HL-60 (cell line): ENCODE data around the gene FRS3.

Experiments used
- DNase-seq, 2 experiments: peaks; one replicate each; pipeline ENCODE4 v3.0.0-alpha.2; 2010 to 2020; ENCODE audit warnings: low read depth in 1 of 2, low spot score in 1 of 2
- H3K27ac ChIP-seq: fragments of 250-450 bp; sonication (Bioruptor Pico); replicated peaks from 2 replicates; pipeline ENCODE4 v1.5.1; 2020; ENCODE audit warnings: mild to moderate bottlenecking, moderate library complexity
- H3K27me3 ChIP-seq: fragments of 250-450 bp; sonication (Bioruptor Pico); 2 replicates; pipeline ENCODE4 v1.5.1; 2021; ENCODE audit warnings: mild to moderate bottlenecking, moderate library complexity; ENCODE audit not compliant: insufficient read depth, poor library complexity, severe bottlenecking
- H3K4me3 ChIP-seq: replicated peaks from 2 replicates; pipeline ENCODE4 v1.5.1; 2011; ENCODE audit warnings: mild to moderate bottlenecking, control low read depth, low read length; ENCODE audit not compliant: insufficient read depth
- GABPA ChIP-seq: IDR thresholded peaks from 2 replicates; pipeline ENCODE4 v1.6.1; 2012; ENCODE audit warnings: low read depth
- POLR2AphosphoS5 ChIP-seq: IDR thresholded peaks from 2 replicates; pipeline ENCODE4 v1.6.1; 2012; ENCODE audit warnings: low read depth
- SPI1 ChIP-seq: IDR thresholded peaks from 2 replicates; pipeline ENCODE4 v1.6.1; 2012; ENCODE audit warnings: low read depth, mild to moderate bottlenecking, borderline replicate concordance
- TF ChIP-seq, protein P1 (sequence below): IDR thresholded peaks from 2 replicates; pipeline ENCODE4 v1.6.1; 2012; ENCODE audit warnings: low read depth; ENCODE audit not compliant: insufficient replicate concordance
- TF ChIP-seq, protein P2 (sequence below): IDR thresholded peaks from one replicate; pipeline ENCODE4 v1.5.1; 2011; ENCODE audit warnings: low read length, control low read depth, inconsistent platforms; ENCODE audit not compliant: insufficient read depth

The FRS3 gene

DNA sequence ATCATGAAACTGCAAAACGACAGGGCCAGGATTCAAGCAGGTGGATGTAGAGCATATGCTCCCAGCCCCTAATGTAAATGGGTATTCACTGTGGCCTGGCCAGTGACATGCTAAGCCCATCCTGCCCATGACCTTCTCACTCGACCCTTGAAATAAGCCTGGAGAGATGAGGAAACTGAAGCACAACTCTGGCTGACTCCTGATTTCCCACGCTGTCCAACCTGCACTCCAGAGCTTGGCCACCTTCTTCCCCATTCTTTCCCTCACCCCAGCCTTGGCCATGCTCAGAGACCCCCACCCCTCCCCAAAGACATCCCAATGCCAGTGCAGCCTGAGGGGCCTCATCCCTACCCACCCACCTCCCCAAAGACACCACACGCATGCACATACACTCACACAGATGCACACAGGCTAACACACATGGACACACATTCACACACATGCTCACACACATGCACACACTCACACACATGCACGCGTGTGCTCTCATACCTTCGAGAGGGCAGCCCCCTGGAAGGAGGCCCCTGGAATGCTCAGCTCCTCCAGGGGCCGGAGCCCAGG lies 56.7 kb downstream of the FRS3 start:
- no peak for TF ChIP-seq POLR2AphosphoS5
- no peak for TF ChIP-seq SPI1
- TF ChIP-seq, protein P1, sequence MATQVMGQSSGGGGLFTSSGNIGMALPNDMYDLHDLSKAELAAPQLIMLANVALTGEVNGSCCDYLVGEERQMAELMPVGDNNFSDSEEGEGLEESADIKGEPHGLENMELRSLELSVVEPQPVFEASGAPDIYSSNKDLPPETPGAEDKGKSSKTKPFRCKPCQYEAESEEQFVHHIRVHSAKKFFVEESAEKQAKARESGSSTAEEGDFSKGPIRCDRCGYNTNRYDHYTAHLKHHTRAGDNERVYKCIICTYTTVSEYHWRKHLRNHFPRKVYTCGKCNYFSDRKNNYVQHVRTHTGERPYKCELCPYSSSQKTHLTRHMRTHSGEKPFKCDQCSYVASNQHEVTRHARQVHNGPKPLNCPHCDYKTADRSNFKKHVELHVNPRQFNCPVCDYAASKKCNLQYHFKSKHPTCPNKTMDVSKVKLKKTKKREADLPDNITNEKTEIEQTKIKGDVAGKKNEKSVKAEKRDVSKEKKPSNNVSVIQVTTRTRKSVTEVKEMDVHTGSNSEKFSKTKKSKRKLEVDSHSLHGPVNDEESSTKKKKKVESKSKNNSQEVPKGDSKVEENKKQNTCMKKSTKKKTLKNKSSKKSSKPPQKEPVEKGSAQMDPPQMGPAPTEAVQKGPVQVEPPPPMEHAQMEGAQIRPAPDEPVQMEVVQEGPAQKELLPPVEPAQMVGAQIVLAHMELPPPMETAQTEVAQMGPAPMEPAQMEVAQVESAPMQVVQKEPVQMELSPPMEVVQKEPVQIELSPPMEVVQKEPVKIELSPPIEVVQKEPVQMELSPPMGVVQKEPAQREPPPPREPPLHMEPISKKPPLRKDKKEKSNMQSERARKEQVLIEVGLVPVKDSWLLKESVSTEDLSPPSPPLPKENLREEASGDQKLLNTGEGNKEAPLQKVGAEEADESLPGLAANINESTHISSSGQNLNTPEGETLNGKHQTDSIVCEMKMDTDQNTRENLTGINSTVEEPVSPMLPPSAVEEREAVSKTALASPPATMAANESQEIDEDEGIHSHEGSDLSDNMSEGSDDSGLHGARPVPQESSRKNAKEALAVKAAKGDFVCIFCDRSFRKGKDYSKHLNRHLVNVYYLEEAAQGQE = no peak
- TF ChIP-seq, protein P2, sequence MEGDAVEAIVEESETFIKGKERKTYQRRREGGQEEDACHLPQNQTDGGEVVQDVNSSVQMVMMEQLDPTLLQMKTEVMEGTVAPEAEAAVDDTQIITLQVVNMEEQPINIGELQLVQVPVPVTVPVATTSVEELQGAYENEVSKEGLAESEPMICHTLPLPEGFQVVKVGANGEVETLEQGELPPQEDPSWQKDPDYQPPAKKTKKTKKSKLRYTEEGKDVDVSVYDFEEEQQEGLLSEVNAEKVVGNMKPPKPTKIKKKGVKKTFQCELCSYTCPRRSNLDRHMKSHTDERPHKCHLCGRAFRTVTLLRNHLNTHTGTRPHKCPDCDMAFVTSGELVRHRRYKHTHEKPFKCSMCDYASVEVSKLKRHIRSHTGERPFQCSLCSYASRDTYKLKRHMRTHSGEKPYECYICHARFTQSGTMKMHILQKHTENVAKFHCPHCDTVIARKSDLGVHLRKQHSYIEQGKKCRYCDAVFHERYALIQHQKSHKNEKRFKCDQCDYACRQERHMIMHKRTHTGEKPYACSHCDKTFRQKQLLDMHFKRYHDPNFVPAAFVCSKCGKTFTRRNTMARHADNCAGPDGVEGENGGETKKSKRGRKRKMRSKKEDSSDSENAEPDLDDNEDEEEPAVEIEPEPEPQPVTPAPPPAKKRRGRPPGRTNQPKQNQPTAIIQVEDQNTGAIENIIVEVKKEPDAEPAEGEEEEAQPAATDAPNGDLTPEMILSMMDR = no peak
- no peak for TF ChIP-seq GABPA
- no peak for DNase-seq
- H3K27me3 ChIP-seq = no peaks in the 10 kb centered on the region
- peak overlapping the region; percentile 14; the same call in 1 of the 2 replicates for H3K27ac ChIP-seq
- H3K4me3 ChIP-seq = no peak overlapping the region

DNA sequence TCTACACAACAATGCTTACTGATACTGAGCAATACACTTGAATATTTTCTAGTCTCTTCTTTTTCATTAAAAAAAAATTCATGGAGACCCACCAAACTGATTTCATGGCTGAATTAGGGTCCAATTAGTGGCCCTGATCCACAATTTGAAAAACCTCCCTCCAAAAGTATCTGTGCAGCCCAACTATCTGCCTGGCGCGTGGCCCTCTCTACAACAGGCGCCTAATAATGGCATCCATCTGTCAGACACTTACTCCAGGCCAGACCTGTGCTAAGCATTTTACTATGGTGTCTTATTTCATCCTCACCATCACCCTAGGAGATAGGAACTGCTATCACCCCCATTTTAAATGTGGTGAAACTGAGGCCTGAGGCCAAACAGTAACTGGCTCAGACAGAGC lies 58.3 kb downstream of the FRS3 start:
- Histone ChIP-seq H3K27ac (no peak overlapping the region), H3K4me3 (no peak overlapping the region), H3K27me3 (no peaks in the 10 kb centered on the region)
- TF ChIP-seq GABPA = no peak
- TF ChIP-seq, protein P1 = no peak
- no peak for TF ChIP-seq POLR2AphosphoS5
- TF ChIP-seq, protein P2 = no peak
- no peak for TF ChIP-seq SPI1
- DNase-seq = no peak

DNA sequence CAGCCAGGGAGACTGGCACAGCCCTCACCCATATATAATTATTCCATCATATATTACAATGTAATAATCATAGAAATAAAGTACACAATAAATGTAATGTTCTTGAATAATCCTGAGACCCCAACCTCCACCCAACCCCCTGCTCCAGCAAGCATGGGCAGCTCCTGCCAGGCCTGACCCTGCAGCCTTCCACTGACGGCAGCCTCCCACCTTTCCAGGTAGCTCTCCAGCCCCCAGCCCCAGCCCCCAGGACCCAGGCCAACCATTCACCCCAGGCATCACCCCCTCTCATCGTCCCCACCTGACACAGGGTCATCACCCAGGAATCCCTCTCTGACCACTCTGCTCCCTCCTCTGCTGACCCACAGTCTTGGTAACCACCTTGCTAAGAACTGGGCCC lies 58.9 kb downstream of the FRS3 start:
- TF ChIP-seq, protein P2 = no peak
- TF ChIP-seq SPI1 (no peak), POLR2AphosphoS5 (no peak), GABPA (no peak)
- TF ChIP-seq, protein P1 = no peak
- no peak for DNase-seq
- no peaks in the 10 kb centered on the region for H3K27me3 ChIP-seq
- no peak overlapping the region for H3K4me3 ChIP-seq
- H3K27ac ChIP-seq = no peak overlapping the region
